ENCODE measurements around the gene IER5.

IER5 gene

GRCh38 chr1:181077576-181078242 lies 10.8 kb upstream of the IER5 start:
- DNase-seq: no peak

- no peak for DNase-seq
Measured at GRCh38 chr1:181079382-181079781, 9.1 kb upstream of the IER5 start.

- no peak for DNase-seq
Measured at GRCh38 chr1:181079920-181080319, 8.6 kb upstream of the IER5 start.

GRCh38 chr1:181080556-181080955 lies 7.9 kb upstream of the IER5 start:
- no peak for DNase-seq

GRCh38 chr1:181081395-181081794 lies 7.1 kb upstream of the IER5 start:
- no peak for DNase-seq

GRCh38 chr1:181083842-181084605 lies 4.5 kb upstream of the IER5 start:
- peak; percentile 90 to 94 for DNase-seq

- no peak for DNase-seq
Measured at GRCh38 chr1:181084606-181084969, 3.9 kb upstream of the IER5 start.

- no peak for DNase-seq
Measured at GRCh38 chr1:181086091-181086490, 2.4 kb upstream of the IER5 start.

GRCh38 chr1:181086926-181087325 lies 1.6 kb upstream of the IER5 start:
- DNase-seq: peak; percentile 26 to 52

- peak; percentile 79 to 91 for DNase-seq
Measured at GRCh38 chr1:181087400-181087901, 1.0 kb upstream of the IER5 start.

- DNase-seq: no peak
Measured at GRCh38 chr1:181089017-181089675, 646 bp downstream of the IER5 start.

- peak; percentile 37 to 44 for DNase-seq
Measured at GRCh38 chr1:181089676-181090544, 1.4 kb downstream of the IER5 start.

- DNase-seq: no peak
Measured at GRCh38 chr1:181090641-181091126, 2.2 kb downstream of the IER5 start.

GRCh38 chr1:181091309-181092040 lies 3.0 kb downstream of the IER5 start:
- DNase-seq: no peak

GRCh38 chr1:181092056-181092455 lies 3.6 kb downstream of the IER5 start:
- DNase-seq: no peak

GRCh38 chr1:181092883-181093458 lies 4.5 kb downstream of the IER5 start:
- no peak for DNase-seq

- no peak for DNase-seq
Measured at GRCh38 chr1:181094416-181095212, 6.1 kb downstream of the IER5 start.

GRCh38 chr1:181095260-181095659 lies 6.8 kb downstream of the IER5 start:
- DNase-seq: no peak

- DNase-seq: no peak
Measured at GRCh38 chr1:181095763-181096184, 7.3 kb downstream of the IER5 start.

GRCh38 chr1:181097242-181097641 lies 8.7 kb downstream of the IER5 start:
- DNase-seq: no peak
